T-helper 2 cell treated with Interferon-gamma antibody and Interleukin-4, amounts not matched to agents 5 μg/mL and 100 μg/mL, for 36 hours (primary cell): Measurements from ENCODE around the gene OIP5.
"Not testable (repeated sequence)": the region's sequence is repeated elsewhere in the genome, so short reads cannot be mapped to it uniquely, and the experiment has no call there.

Source experiments
- DNase-seq: peaks from one replicate; pipeline ENCODE4 v3.0.0; 2021; ENCODE audit warnings: low spot score
- H3K27ac Mint-ChIP-seq: one replicate; pipeline ENCODE4 v1.8.0; 2021; ENCODE audit warnings: mild to moderate bottlenecking, mixed read lengths
- H3K27me3 Mint-ChIP-seq: one replicate; pipeline ENCODE4 v1.8.0; 2021; ENCODE audit warnings: low read depth, mixed read lengths
- H3K36me3 Mint-ChIP-seq: one replicate; pipeline ENCODE4 v1.8.0; 2021; ENCODE audit warnings: low read depth, mixed read lengths
- H3K4me1 Mint-ChIP-seq: one replicate; pipeline ENCODE4 v1.8.0; 2021; ENCODE audit warnings: low read depth, mixed read lengths
- H3K4me3 Mint-ChIP-seq: one replicate; pipeline ENCODE4 v1.8.0; 2022; ENCODE audit warnings: mild to moderate bottlenecking, moderate library complexity, mixed read lengths
- H3K9me3 Mint-ChIP-seq: one replicate; pipeline ENCODE4 v1.8.0; 2021; ENCODE audit warnings: mixed read lengths

OIP5 gene

DNA sequence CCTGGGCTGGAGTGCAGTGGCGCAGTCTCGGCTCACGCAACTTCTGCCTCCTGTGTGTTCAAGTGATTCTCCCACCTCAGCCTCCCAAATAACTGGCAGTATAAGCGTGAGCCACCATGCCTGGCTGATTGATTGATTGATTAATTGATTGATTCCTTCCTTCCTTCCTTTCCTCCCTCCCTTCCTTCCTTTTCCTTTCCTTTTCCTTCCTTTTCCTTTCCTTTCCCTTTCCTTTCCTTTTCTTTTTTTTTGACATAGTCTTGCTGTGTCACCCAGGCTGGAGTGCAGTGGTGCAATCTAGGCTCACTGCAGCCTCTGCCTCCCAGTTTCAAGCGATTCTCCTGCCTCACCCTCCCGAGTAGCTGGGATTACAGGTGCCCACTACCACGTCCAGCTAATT, 71.5 kb downstream of the OIP5 start:
- not testable (repeated sequence) for H3K4me1 Mint-ChIP-seq, H3K27me3 Mint-ChIP-seq, H3K4me3 Mint-ChIP-seq, H3K9me3 Mint-ChIP-seq, DNase-seq
- peak overlapping the region; percentile 42 for H3K27ac Mint-ChIP-seq
- H3K36me3 Mint-ChIP-seq, result peaks cover 13% of the 10 kb centered on the region

DNA sequence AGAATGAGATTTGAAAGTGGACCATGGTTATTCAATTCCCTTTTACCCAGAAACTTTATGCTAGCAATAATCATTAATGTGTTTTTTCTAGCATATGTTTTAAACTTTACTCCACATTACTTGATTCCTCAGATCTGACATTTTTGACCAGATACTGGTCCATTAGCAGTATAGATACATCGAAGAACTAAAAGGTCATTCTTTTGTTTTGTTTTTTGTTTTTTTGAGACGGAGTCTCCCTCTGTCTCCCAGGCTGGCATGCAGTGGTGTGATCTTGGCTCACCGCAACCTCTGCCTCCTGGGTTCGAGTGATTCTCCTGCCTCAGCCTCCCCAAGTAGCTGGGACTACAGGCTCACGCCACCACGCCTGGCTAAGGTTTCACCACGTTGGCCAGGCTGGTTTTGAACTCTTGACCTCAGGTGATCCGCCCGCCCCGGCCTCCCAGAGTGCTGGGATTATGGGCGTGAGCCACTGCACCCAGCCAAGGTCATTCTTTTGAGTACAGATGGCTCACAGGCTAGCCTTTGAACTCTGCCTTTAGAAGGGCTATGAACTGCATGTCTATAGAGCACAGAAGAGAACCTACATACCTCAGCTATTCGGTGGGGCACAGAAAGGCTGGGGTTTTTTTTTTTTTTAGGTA, 72.7 kb downstream of the OIP5 start:
- Mint-ChIP-seq H3K4me3 (no peak overlapping the region), H3K36me3 (peaks cover 10% of the 10 kb centered on the region), H3K27ac (no peak overlapping the region), H3K4me1 (peaks cover 3% of the 10 kb centered on the region), H3K27me3 (no peaks in the 10 kb centered on the region), H3K9me3 (no peaks in the 10 kb centered on the region)
- no peak for DNase-seq
